ENCODE data around the gene HBA1.
"Not testable (repeated sequence)": the region's sequence is repeated elsewhere in the genome, so short reads cannot be mapped to it uniquely, and the experiment has no call there.

The HBA1 gene

GRCh38 chr16:204046-204445 lies 27.6 kb downstream of the HBA1 start:
- DNase-seq (ENCODE audit: low spot score), result not testable (repeated sequence)

- not testable (repeated sequence) for DNase-seq (ENCODE audit: low spot score)
Observed at GRCh38 chr16:209359-209758, 32.9 kb downstream of the HBA1 start.

- not testable (repeated sequence) for DNase-seq (ENCODE audit: low spot score)
Observed at GRCh38 chr16:211631-212180, 35.2 kb downstream of the HBA1 start.

GRCh38 chr16:212999-213398 lies 36.5 kb downstream of the HBA1 start:
- DNase-seq (ENCODE audit: low spot score), result no peak

GRCh38 chr16:220021-220420 lies 43.5 kb downstream of the HBA1 start:
- DNase-seq (ENCODE audit: low spot score), result no peak

Measured in globus pallidus (tissue), 1 donor.